ENCODE results near the gene UBLCP1.

UBLCP1 gene

DNA sequence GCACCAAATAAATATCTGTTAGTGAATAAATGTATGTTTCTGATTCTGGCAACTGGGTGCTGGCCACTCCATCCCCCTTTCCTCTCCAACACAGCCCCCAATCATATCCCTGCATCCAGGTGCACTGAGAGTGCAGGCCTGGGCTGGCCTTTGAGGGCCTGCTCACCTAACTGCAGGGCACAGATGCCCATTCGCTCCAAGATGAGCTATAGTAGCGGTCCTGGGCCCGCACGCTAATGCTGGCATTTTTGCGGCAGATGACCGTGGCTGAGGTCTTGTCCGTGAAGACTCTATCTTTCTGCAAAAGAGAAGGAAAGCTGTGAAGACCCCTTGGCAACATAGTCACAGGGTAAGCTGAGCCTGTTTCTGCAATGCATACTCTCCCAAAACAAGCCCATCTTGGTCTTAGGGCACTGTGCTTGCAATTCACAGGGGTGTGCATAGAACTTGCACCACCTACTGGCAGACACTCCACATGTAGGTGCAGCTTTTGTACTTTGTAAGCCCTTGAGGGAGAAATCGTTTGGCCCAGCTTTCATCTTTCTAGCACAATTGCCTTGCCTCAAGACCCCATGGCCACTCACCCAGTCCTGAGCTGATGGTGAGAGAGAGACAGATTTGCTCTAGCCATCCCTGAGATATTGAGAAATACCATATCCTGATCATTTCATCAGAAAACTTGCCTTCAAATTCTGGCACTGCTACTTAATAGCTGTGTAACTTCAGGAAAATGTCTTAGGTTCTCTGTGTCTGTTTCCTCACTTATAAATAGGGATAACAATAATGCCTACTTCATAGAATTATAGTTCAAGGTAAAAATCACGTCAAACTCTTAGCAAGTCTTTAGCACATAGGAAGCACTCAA, 53.7 kb downstream of the UBLCP1 start:
- DNase-seq: peak; percentile 68

DNA sequence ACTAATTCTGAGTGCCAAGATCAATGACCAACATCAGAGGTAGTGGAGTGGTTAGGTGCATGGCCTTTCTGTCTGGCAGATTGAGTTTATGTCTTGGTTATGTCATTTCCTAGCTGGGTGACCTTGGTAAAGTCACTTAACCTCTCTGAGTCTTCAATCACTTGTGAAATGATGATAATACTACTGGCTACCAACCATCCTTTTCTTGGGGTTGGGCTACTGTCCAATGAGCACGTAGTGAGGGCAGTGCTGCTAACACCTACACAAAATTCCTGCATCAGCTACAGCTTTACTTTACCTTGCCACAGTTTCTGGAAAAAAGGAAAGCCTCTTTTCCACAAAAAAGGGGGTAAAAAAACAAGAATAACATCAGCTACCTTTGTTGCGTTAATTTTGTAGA, 54.8 kb downstream of the UBLCP1 start:
- no peak for DNase-seq

DNA sequence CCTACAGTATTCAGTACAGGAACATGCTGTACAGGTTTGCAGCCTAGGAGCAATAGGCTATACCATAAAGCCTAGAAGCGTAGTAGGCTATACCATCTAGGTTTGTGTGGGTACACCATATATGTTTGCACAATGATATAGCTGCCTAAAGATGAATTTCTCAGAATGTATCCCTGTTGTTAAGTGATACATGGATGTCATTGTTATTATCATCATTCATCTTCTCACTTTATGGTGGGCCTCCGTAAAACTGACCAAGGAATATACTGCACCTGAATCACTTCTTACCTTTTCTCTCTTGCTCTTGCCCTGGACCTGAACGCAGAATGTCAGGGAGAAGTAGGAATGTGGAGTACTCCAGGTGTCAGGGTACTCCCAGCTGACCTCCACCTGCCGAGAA, 55.4 kb downstream of the UBLCP1 start:
- DNase-seq: no peak

DNA sequence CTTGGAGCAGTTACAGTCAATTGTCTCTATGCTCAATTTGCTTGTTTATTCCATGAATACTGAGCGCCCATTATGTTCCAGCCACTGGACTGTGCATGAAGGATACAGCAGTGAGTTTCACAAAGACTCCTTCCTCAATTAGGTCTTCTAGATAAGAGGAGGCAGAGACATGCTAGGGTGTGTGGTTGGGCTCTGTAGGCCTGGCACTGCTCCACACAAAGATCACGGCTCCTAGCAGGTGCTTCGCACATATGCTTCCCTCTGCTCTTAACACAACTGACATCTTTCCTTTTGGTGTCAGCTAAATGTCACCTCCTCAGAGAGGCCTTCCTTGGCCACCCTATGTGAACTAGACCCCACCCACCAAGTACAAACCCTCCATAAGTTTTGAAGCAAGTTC, 56.3 kb downstream of the UBLCP1 start:
- peak; percentile 37 for DNase-seq

DNA sequence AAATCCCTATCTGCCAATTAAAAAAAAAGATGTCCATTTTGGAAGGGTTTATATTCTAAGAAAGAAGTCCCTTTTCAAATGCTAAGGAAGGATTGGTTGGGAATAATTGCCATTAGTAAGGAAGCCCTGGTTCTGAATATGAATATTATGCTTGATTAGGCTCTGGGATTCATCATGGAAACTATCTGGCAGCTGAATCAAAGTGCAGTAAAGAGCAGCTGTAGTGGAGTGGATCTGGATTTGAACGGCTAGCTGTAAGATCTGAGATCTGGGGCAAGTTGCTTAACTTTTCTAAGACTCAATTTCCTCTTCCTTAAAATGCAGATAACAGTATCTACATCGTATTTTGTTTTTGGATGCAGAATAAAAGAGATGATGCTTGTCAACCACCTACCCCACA, 56.7 kb downstream of the UBLCP1 start:
- no peak for DNase-seq

DNA sequence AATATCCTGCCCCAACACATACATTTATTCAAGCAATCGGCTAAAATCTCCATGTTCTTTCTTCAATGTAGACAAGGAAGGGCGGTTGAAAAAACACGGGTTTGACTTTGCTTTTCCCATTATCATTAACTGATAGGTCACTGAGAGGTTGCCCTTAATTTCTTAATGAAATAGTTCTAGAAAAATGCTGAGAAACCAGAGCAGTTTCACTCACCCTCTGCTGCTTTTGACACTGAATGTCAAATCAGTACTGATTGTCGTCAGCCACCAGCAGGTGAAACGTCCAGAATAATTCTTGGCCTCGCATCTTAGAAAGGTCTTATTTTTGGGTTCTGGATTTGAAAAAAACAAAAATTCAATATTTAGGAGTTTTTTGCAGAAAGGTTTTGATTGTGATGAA, 59.1 kb downstream of the UBLCP1 start:
- no peak for DNase-seq

DNA sequence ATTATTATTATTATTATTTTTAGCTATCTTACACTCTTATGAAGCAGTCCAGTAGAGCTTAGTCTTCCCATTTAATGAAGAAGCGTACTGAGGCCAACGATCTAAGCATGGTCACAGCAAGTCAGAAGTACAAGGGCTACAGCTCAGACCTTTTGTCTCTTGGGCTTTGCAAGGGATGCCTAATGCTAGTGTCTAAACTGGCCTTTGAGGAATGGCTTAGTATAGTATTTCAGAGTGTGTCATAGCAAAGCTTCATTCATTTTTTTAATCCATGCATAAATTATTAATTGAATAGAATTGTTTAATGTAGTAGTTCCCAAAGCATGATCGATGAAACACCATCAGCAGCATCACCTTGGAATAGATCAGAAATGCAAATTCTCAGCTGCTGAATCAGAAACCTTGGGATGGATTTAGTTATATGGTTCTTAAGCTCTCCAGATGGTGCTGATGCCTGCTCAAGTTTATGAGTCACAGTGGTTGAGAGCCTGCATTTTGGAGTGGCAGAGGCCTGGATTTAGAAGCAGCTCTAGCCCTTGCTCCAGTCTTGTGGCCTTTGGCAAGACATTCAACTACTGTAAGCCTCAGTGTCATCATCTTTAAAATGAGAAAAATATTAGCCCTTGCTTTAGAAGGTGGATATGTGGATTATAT, 61.1 kb downstream of the UBLCP1 start:
- DNase-seq: no peak

DNA sequence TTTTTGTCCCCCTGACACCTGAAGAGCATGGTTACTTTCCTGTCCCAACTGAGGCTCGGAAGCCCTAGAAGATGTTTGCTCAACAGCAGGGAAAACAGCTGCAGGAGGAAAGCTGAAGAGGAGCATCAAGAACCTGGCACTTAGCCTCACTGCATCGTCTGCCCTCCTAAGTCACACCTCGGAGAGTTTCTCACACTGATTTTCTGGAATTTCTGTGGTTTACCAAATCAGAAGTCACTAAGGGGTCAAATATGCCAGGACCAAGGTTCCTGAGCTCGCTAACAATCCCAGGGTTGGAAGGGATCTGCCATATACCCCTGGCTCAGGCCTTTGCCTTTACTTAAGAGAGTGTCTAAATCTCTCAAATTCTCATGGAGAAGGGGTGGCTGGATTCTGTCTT, 61.9 kb downstream of the UBLCP1 start:
- DNase-seq: no peak

DNA sequence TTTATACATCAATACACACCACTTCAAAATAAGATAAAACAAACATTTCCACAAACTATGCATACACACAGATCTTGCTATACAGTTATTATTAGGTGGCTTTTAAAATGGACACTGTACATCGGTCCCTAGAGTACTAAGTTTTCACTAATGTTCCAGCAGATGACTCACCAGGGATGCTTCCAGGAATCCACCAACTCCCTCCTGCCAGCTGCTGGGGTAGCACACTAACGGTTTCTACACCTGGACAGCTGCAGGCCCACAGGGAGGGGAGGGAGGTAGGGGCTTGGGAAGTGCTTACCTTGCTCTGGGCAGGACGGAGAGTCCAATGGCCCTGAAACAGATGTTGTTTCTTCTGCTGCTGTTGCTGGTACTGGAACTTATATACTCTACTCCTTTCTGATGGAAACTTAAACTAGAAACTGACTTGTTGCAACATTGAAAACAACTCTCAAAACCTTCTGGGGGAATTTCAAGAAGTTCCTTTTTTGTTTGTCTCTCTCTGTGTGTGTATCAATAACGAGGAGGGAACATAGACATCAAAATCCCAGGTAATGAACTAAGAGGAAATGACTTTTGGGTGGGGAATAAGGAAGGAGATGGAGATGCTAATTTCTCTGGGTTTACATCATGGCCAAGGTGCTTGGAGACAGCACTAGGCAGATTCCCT, 67.2 kb downstream of the UBLCP1 start, which contains the start of gene IL12B:
Gene IL12B (minus strand): TSS at position 357 of the 670 bp plus-strand sequence. CDS start 3,705 bp downstream, outside the sequence.
- DNase-seq: no peak

DNA sequence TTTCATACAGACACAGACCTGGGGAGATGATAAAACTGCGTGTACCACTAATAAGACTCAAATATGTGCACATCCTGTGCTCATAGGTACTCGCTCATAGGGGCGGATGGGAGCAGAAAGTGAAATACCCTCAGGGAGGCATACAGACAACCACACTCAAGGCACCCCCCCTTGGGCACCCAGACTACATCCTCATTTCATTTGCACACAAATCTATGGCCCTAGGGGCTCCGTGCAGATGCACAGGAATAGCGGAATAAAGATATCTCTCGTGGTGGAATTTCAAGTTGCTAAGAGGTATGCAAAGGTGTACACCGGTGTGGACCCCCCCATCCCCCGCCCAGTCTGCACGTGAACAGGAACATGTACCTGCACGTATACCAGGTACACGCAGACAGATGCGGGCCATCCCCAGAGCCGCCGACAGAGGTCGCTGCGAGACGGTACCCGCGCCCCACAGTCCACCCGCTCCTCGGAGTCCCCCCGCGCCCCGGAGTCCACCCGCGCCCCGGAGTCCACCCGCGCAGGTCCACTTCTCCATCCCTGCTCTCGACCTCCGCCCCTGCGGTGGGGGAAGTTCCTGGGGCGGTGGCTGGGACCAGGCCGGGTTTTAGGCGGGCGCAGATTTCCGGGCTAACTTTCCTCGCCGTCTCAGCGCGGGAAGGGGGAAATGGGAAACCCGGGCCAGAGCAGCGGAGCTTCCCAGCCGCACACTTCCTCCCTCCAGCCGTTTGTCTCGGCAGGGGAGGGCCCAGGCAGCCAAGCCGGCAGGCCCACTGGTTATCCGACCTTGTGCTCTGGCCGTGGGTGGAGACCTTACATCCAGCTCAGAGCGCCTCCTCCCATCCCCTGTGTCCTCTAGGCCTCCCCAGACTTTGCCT, 68.2 kb downstream of the UBLCP1 start:
- peak; percentile 40 for DNase-seq

DNA sequence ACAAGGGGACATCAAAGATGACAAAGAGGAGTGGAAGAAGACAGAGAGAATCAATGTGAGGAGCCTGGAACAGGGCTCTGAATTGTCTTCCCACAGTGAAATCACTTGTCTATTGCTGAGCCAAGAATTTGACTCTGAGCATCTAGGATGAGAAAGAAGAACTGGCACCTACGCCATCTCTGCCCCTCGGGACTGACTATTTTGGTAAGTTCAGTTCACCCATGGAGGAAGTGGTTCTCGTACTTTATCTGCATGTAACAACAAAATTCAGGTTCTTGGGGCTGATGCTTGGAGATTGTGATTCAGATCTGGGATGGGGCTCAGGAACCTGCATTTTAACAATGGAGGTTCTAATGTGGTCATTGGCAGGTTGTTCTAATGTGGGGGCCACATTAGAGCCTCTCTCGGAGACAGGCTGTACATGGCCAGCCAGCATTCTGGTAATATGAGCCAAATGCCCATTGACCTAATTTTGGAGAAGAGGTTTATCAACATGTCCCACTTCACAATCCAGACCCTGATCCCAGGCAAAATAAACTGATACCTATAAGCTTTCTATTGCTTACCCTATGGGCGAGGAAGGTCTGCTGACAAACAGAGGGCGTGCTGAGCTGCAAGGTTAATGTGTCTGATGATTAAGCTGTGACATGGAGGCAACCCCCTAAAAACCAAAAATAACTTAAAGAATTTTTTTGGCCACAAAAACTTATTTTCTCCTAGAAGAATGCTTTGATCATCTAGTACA, 69.9 kb downstream of the UBLCP1 start:
- DNase-seq: no peak

DNA sequence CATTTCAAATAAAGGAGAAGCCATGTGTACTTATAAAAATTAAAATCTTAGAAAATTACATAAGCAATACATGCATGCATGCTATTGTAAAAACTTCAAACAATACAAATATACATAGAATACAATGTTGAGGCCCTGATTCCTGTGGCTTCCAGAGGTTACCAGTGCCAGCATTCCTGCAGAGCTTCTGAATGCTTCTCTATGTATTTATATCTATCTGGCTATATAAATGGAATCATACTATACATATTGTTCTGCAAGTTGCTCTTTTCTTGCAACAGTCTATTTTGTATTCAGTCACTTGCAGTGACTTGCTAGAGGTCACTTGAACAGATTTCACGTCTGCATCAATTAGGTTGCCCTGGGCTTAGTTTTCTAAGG, 70.4 kb downstream of the UBLCP1 start:
- DNase-seq: no peak
